Medulla oblongata (tissue), 1 donor: Measurements from ENCODE around the gene DOCK4.

ENCODE experiments used
- DNase-seq: peaks from one replicate; pipeline ENCODE4 v3.0.0-alpha.2; 2015; ENCODE audit errors: extremely low spot score

DOCK4 gene

GRCh38 chr7:112080978-112081377, 125.2 kb downstream of the DOCK4 start:
- DNase-seq: peak; percentile 87

- peak; percentile 86 for DNase-seq
Measured at GRCh38 chr7:112080441-112080840, 125.8 kb downstream of the DOCK4 start.

- DNase-seq: no peak
Measured at GRCh38 chr7:112079673-112080072, 126.5 kb downstream of the DOCK4 start.

GRCh38 chr7:112079122-112079521, 127.1 kb downstream of the DOCK4 start:
- no peak for DNase-seq

GRCh38 chr7:112076324-112076723, 129.9 kb downstream of the DOCK4 start:
- DNase-seq: no peak

- DNase-seq: no peak
Measured at GRCh38 chr7:112074464-112074863, 131.7 kb downstream of the DOCK4 start.

- no peak for DNase-seq
Measured at GRCh38 chr7:112073530-112073929, 132.7 kb downstream of the DOCK4 start.

- DNase-seq: no peak
Measured at GRCh38 chr7:112072541-112073245, 133.5 kb downstream of the DOCK4 start.

- DNase-seq: no peak
Measured at GRCh38 chr7:112071856-112072255, 134.3 kb downstream of the DOCK4 start.

GRCh38 chr7:112070674-112071256, 135.4 kb downstream of the DOCK4 start:
- no peak for DNase-seq

GRCh38 chr7:112069879-112070321, 136.3 kb downstream of the DOCK4 start:
- no peak for DNase-seq

GRCh38 chr7:112068967-112069366, 137.2 kb downstream of the DOCK4 start:
- no peak for DNase-seq

GRCh38 chr7:112067632-112068540, 138.3 kb downstream of the DOCK4 start:
- no peak for DNase-seq

- DNase-seq: no peak
Measured at GRCh38 chr7:112067200-112067599, 139.0 kb downstream of the DOCK4 start.

- no peak for DNase-seq
Measured at GRCh38 chr7:112065758-112066157, 140.4 kb downstream of the DOCK4 start.

GRCh38 chr7:112064627-112065385, 141.4 kb downstream of the DOCK4 start:
- no peak for DNase-seq

- no peak for DNase-seq
Measured at GRCh38 chr7:112063974-112064373, 142.2 kb downstream of the DOCK4 start.

GRCh38 chr7:112061051-112061450, 145.1 kb downstream of the DOCK4 start:
- DNase-seq: no peak

GRCh38 chr7:112060625-112061024, 145.6 kb downstream of the DOCK4 start:
- DNase-seq: no peak

- DNase-seq: no peak
Measured at GRCh38 chr7:112059675-112060074, 146.5 kb downstream of the DOCK4 start.

GRCh38 chr7:112058686-112059085, 147.5 kb downstream of the DOCK4 start:
- peak; percentile 57 for DNase-seq

GRCh38 chr7:112056409-112056808, 149.8 kb downstream of the DOCK4 start:
- DNase-seq: peak; percentile 40
